ENCODE data around the gene MYH7.

MYH7 gene

DNA sequence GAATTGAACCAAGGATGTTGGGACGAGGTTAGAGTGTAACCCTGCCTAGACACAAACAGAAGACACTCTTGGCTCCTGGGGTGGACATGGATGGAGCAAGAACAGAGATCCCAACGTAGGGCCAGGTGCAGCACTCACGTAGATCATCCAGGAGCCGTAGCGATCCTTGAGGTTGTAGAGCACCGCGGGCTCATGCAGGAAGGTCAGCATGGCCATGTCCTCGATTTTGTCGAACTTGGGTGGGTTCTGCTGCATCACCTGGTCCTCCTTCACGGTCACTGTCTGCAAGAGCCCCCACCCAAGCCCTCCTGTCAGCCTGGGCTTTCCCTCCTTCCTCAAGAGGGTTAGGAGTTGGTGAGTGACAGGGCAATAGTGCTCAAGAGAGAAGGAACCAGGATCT lies 2.5 kb downstream of the MYH7 start:
- H3K27ac ChIP-seq = no peak overlapping the region
- H3K4me2 ChIP-seq = no peak overlapping the region
- no peak overlapping the region for H3K4me3 ChIP-seq (IDR thresholded peaks at IDR 0.05; ENCODE audit: insufficient read depth, low read depth, low read length)
- TF ChIP-seq, protein P1, sequence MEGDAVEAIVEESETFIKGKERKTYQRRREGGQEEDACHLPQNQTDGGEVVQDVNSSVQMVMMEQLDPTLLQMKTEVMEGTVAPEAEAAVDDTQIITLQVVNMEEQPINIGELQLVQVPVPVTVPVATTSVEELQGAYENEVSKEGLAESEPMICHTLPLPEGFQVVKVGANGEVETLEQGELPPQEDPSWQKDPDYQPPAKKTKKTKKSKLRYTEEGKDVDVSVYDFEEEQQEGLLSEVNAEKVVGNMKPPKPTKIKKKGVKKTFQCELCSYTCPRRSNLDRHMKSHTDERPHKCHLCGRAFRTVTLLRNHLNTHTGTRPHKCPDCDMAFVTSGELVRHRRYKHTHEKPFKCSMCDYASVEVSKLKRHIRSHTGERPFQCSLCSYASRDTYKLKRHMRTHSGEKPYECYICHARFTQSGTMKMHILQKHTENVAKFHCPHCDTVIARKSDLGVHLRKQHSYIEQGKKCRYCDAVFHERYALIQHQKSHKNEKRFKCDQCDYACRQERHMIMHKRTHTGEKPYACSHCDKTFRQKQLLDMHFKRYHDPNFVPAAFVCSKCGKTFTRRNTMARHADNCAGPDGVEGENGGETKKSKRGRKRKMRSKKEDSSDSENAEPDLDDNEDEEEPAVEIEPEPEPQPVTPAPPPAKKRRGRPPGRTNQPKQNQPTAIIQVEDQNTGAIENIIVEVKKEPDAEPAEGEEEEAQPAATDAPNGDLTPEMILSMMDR (conservative IDR thresholded peaks at IDR 0.05; ENCODE audit: low read depth, low read length) = no peak
- H2AFZ ChIP-seq (ENCODE audit: low read depth) = no peak overlapping the region
- no peaks in the 10 kb centered on the region for H3K36me3 ChIP-seq (ENCODE audit: insufficient read depth)
- no peaks in the 10 kb centered on the region for H3K4me1 ChIP-seq (ENCODE audit: low read depth, poor library complexity, severe bottlenecking)
- H4K20me1 ChIP-seq (ENCODE audit: insufficient read depth) = no peaks in the 10 kb centered on the region
- no peak overlapping the region for H3K9ac ChIP-seq
- H3K79me2 ChIP-seq (ENCODE audit: insufficient read depth, low read depth) = no peaks in the 10 kb centered on the region
- H3K27me3 ChIP-seq (ENCODE audit: insufficient read depth, low read depth) = no peaks in the 10 kb centered on the region

DNA sequence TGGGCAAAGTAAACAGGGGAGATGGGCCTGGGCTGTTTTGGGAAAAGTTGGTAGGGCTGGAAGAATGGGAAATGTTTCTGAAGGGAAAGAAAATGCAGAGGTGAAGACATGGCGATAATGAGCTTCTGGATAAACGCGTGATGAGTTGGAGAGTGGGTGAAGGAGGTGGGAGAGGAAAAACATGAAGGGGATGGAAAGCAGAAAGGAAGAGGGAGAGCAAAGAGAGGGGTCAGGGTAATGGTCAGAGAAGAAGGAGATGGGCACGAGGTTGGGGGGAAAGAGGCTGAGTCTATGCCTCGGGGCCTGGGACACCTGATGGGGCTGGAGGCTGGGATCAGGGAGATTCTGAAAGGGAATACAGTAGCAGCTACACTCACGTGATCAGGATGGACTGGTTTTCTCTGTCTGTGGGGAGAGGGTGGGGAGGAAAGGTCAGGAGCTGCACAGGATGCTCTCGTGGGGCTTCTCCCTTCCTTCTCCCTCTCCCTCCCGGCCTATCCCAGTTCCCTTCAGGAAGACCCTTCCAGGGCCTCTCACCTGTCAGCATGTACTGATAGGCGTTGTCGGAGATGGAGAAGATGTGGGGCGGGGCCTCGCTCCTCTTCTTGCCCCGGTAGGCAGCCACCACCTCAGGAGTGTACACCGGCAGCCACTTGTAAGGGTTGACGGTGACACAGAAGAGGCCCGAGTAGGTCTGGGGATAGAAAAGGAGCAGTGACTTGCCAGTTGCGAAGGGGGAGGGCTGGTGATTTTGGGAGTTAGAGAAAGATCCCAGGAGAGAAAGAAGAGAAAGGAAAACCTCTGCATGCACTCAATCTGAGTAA lies 3.1 kb downstream of the MYH7 start:
- no peak overlapping the region for H3K4me2 ChIP-seq
- H3K27me3 ChIP-seq (ENCODE audit: insufficient read depth, low read depth) = no peaks in the 10 kb centered on the region
- no peaks in the 10 kb centered on the region for H3K79me2 ChIP-seq (ENCODE audit: insufficient read depth, low read depth)
- H2AFZ ChIP-seq (ENCODE audit: low read depth) = no peak overlapping the region
- no peaks in the 10 kb centered on the region for H3K36me3 ChIP-seq (ENCODE audit: insufficient read depth)
- TF ChIP-seq, protein P1 (conservative IDR thresholded peaks at IDR 0.05; ENCODE audit: low read depth, low read length) = no peak
- no peak overlapping the region for H3K27ac ChIP-seq
- no peak overlapping the region for H3K4me3 ChIP-seq (IDR thresholded peaks at IDR 0.05; ENCODE audit: insufficient read depth, low read depth, low read length)
- no peaks in the 10 kb centered on the region for H3K4me1 ChIP-seq (ENCODE audit: low read depth, poor library complexity, severe bottlenecking)
- H3K9ac ChIP-seq = no peak overlapping the region
- no peaks in the 10 kb centered on the region for H4K20me1 ChIP-seq (ENCODE audit: insufficient read depth)

DNA sequence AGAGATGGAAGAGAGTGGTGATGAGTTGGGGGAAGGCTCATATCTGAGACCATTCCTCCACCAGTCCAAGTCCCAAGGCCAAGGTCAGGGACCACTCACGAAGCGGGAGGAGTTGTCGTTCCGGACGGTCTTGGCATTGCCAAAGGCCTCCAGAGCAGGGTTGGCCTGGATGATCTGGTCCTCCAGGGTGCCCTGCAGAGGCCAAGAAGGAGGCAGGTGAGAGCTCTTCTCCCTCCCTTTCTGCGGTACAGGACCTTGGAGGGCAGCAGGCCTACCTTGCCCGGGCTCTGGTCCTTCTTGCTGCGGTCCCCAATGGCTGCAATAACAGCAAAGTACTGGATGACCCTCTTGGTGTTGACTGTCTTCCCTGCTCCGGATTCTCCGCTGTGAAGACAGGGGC lies 4.0 kb downstream of the MYH7 start:
- Histone ChIP-seq H3K79me2 (ENCODE audit: insufficient read depth, low read depth) (no peaks in the 10 kb centered on the region), H3K4me1 (ENCODE audit: low read depth, poor library complexity, severe bottlenecking) (no peaks in the 10 kb centered on the region), H3K4me3 (IDR thresholded peaks at IDR 0.05; ENCODE audit: insufficient read depth, low read depth, low read length) (no peak overlapping the region), H3K9ac (no peak overlapping the region), H3K4me2 (no peak overlapping the region), H4K20me1 (ENCODE audit: insufficient read depth) (no peaks in the 10 kb centered on the region), H3K27ac (no peak overlapping the region), H3K36me3 (ENCODE audit: insufficient read depth) (no peaks in the 10 kb centered on the region), H3K27me3 (ENCODE audit: insufficient read depth, low read depth) (no peaks in the 10 kb centered on the region), H2AFZ (ENCODE audit: low read depth) (no peak overlapping the region)
- TF ChIP-seq, protein P1 (conservative IDR thresholded peaks at IDR 0.05; ENCODE audit: low read depth, low read length) = no peak

DNA sequence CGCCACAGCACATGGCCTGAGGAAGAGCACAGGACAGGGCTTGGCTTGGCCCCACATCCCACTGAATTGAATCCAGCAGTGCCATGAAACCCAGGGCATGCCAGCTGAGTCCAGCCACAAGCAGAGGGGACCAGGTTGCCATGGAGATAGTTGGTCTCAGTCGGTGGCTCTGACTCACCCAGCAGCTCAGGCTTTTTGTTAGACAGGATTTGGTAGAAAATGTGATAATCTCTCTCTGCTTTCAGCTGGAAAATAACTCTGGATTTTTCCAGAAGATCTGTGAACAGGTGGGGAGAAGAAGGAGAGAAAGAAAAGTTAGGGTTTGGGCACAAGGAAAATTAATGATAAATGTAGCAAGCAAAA lies 4.8 kb downstream of the MYH7 start:
- Histone ChIP-seq H3K4me3 (IDR thresholded peaks at IDR 0.05; ENCODE audit: insufficient read depth, low read depth, low read length) (no peak overlapping the region), H4K20me1 (ENCODE audit: insufficient read depth) (no peaks in the 10 kb centered on the region), H3K27ac (no peak overlapping the region), H3K36me3 (ENCODE audit: insufficient read depth) (no peaks in the 10 kb centered on the region), H3K4me2 (no peak overlapping the region), H3K4me1 (ENCODE audit: low read depth, poor library complexity, severe bottlenecking) (no peaks in the 10 kb centered on the region), H3K79me2 (ENCODE audit: insufficient read depth, low read depth) (no peaks in the 10 kb centered on the region), H3K9ac (no peak overlapping the region), H3K27me3 (ENCODE audit: insufficient read depth, low read depth) (no peaks in the 10 kb centered on the region), H2AFZ (ENCODE audit: low read depth) (no peak overlapping the region)
- TF ChIP-seq, protein P1 (conservative IDR thresholded peaks at IDR 0.05; ENCODE audit: low read depth, low read length) = no peak
